ENCODE measurements around the gene RAB36. TPM values are rescaled to one million over a fixed set of nuclear protein-coding genes. Genes with fewer than 3 reads are reported as not detected.

The RAB36 gene
- total RNA-seq, 1 donor from 2014 or later = 3.2 TPM

DNA sequence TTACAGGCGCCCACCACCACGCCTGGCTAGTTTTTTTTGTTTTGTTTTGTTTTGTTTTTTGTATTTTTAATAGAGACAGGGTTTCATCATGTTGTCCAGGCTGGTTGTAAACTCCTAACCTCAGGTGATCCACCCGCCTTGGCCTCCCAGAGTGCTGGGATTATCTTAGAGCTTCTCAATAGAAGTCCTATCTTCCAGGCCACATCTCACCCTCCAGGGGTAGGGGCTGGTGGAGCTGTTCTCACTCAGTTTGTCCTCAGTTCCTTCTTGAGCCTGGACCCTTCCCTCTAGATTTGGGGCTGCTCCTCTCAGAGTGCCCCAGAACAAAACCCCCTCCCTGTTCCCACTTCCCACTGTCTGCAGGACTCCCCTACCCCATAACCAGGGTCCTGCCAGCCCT lies 66.3 kb downstream of the RAB36 start:
- Histone ChIP-seq H3K4me3 (no peak overlapping the region), H3K27ac (no peak overlapping the region), H3K27me3 (no peaks in the 10 kb centered on the region), H3K4me1 (peaks cover 29% of the 10 kb centered on the region), H3K9me3 (no peaks in the 10 kb centered on the region), H3K36me3 (no peaks in the 10 kb centered on the region)
- intact Hi-C loops (cut with DNase I) = no loop called here
- DNase-seq (ENCODE audit: extremely low spot score in 2 of 2) = no peak
- TF ChIP-seq, protein P1, sequence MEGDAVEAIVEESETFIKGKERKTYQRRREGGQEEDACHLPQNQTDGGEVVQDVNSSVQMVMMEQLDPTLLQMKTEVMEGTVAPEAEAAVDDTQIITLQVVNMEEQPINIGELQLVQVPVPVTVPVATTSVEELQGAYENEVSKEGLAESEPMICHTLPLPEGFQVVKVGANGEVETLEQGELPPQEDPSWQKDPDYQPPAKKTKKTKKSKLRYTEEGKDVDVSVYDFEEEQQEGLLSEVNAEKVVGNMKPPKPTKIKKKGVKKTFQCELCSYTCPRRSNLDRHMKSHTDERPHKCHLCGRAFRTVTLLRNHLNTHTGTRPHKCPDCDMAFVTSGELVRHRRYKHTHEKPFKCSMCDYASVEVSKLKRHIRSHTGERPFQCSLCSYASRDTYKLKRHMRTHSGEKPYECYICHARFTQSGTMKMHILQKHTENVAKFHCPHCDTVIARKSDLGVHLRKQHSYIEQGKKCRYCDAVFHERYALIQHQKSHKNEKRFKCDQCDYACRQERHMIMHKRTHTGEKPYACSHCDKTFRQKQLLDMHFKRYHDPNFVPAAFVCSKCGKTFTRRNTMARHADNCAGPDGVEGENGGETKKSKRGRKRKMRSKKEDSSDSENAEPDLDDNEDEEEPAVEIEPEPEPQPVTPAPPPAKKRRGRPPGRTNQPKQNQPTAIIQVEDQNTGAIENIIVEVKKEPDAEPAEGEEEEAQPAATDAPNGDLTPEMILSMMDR (IDR thresholded peaks at IDR 0.05) = no peak
- TF ChIP-seq POLR2AphosphoS5 (IDR thresholded peaks at IDR 0.05; ENCODE audit: insufficient read depth in 1 of 2, low read depth in 1 of 2) (no peak), POLR2A (IDR thresholded peaks at IDR 0.05) (no peak)

DNA sequence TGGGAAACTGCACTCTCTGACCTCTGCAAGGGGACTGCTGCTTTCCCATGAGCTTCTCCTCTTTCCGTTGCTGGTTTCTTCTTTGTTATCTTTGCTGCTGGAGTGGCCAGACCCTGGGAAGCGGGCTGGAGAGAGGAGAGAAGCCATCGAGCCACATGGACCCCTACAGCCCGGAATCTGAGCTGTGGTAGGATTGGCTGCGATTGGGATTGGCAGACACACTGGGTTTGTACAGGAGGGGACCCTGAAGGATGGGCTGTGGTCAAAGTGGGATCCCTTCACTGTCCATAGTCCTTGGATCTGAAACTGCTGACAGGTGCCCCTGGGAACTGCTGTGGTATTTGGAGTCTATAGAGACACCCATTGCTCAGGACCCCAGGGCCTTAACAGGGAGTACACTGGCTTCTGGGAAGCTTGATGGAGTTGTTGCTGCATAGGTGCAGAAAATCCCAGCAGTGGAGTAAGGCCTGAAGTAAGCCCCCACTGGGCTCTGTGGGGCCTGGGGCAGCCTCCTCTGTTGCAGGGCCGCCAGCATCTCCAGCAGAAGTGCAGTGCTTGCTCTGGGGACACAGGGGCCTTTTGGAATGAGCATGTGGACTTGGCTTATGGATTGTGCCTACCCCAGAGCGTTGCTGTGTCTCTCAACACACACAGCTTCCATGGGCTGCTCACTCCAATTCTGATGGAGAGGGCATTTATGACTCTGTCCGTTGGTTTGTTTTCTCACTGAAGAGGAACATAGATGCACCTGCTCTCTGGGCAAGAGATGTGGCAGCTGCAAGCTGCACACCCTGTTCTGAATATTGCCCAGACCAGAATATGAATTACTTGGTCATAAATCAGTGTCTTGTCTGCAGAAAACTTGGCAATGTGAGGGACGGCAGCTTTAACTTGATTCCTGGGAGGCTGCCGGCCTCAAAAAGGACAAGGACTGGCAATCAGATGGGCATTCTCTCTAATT lies 67.1 kb downstream of the RAB36 start:
- intact Hi-C loops (cut with DNase I) = no loop called here
- TF ChIP-seq, protein P1 (IDR thresholded peaks at IDR 0.05) = no peak
- no peak for TF ChIP-seq POLR2AphosphoS5 (IDR thresholded peaks at IDR 0.05; ENCODE audit: insufficient read depth in 1 of 2, low read depth in 1 of 2)
- Histone ChIP-seq H3K4me3 (no peak overlapping the region), H3K27ac (no peak overlapping the region), H3K27me3 (no peaks in the 10 kb centered on the region), H3K4me1 (peaks cover 32% of the 10 kb centered on the region), H3K36me3 (no peaks in the 10 kb centered on the region), H3K9me3 (no peaks in the 10 kb centered on the region)
- DNase-seq (ENCODE audit: extremely low spot score in 2 of 2) = no peak

DNA sequence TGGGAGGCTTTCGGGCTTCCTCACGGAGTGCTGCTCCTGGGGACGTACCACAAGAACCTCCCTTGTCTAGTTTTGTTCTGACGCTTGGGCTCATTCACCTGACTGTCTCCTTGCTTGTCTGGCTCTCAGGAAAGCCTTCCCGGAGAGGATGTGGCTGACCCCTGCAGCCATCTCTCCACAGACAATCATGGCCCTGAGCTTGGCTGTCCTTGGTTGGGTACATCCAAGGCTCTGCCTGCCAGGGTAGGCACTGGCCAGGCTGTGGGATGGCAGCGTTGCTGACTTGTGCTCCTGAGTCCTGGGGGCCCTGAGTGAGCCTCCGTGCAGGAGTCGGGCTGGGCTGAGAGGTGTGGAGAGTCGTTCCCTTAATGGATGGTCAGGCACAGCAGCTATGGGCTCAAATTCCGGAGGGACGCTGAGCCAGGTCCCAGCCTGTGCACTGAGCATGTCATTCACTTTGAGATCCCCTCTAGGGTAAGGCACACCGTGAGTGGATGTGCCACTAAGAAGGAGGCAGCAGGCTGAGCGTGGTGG lies 67.8 kb downstream of the RAB36 start:
- H3K27ac ChIP-seq = no peak overlapping the region
- no peak overlapping the region for H3K4me3 ChIP-seq
- H3K9me3 ChIP-seq = no peaks in the 10 kb centered on the region
- peaks cover 36% of the 10 kb centered on the region for H3K4me1 ChIP-seq
- intact Hi-C loops (cut with DNase I) = no loop called here
- no peak for DNase-seq (ENCODE audit: extremely low spot score in 2 of 2)
- H3K36me3 ChIP-seq = no peaks in the 10 kb centered on the region
- H3K27me3 ChIP-seq = no peaks in the 10 kb centered on the region
- TF ChIP-seq, protein P1 (IDR thresholded peaks at IDR 0.05) = no peak
- TF ChIP-seq POLR2AphosphoS5 (IDR thresholded peaks at IDR 0.05; ENCODE audit: insufficient read depth in 1 of 2, low read depth in 1 of 2) (no peak), POLR2A (IDR thresholded peaks at IDR 0.05) (no peak)

DNA sequence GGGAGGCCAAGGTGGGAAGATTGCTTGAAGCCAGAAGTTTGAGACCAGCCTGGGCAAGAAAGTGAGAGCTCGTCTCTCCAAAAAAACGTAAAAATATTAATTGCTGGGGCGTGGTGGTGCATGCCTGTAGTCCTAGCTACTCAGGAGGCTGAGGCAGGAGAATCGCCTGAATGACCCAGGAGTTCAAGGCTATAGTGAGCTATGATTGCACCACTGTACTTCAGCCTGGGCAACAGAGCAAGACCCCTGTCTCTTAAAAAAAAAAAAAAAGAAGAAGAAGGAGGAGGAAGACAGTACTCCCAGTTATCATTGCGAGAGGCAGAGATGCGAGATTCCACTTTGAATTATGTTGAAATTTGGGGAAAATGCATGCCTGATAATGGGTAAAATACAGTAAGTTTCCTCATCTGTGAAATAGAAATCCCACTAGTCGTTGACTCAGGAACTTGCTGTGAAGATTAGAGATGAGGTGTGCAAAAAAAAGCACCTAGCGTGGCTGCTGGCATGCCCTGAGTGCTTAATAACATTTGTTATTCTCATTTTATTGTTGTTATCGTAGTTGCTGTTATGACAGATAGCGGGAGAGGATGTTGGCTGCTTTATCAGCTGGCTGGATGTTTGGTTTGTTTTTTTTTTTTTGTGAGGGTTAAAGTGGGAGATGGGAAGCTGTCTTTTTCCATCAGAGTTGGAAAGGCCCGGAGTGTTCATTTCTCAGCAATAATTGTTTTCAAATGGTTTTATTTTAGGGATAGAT lies 68.5 kb downstream of the RAB36 start:
- Histone ChIP-seq H3K27ac (no peak overlapping the region), H3K36me3 (no peaks in the 10 kb centered on the region), H3K4me1 (peaks cover 43% of the 10 kb centered on the region), H3K9me3 (no peaks in the 10 kb centered on the region), H3K27me3 (no peaks in the 10 kb centered on the region), H3K4me3 (no peak overlapping the region)
- intact Hi-C loops (cut with DNase I) = no loop called here
- no peak for DNase-seq (ENCODE audit: extremely low spot score in 2 of 2)
- no peak for TF ChIP-seq POLR2AphosphoS5 (IDR thresholded peaks at IDR 0.05; ENCODE audit: insufficient read depth in 1 of 2, low read depth in 1 of 2)
- TF ChIP-seq, protein P1 (IDR thresholded peaks at IDR 0.05) = no peak
- TF ChIP-seq POLR2A (IDR thresholded peaks at IDR 0.05) = no peak

Small RNAs within 50 kb of the gene (small RNA-seq; reads per million reads assigned to genes)
- gene BCRP8 (not detected), gene RF00017 (not detected), gene RF00066 (not detected)

Other genes with a start within 250 kb of the RAB36 start
- gene GNAZ, start 75.0 kb upstream of the RAB36 start, total RNA-seq = 11.3 TPM
- not detected for gene RSPH14, start 3.5 kb upstream of the RAB36 start, total RNA-seq
- 52.5 TPM for gene BCR, start 35.0 kb downstream of the RAB36 start, total RNA-seq